Retinal pigment epithelial cell (primary cell): ENCODE results near the gene RBM19.

ENCODE experiments used
- DNase-seq: peaks from one replicate; pipeline ENCODE4 v3.0.0-alpha.2; 2010; ENCODE audit warnings: low read depth
- H3K4me3 ChIP-seq: 2 replicates; pipeline ENCODE4 v1.5.1; 2011; ENCODE audit warnings: mild to moderate bottlenecking, low read length, control low read depth, moderate library complexity
- CTCF ChIP-seq: conservative IDR thresholded peaks from 2 replicates; pipeline ENCODE4 v1.5.1; 2011; ENCODE audit warnings: low read depth, low read length, control low read depth, inconsistent platforms

Gene RBM19

DNA sequence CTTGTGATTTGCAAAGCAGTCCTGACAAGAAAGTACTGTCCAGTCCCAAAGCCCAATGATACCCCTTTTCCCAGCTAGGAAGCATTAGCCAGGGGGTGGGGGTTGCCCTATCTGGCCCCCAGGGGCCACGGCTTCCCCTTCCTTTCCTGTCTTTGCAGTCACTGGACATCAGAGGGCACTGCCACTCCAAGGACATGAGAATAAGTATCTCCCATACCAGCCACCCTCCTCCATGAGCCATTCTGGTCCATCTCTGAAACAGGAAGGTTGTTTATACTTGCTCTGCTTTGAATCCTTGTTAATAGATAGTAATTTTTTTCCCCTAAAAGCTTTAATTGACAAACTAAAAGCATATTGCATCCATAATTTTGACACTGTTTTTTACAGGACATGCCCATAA is 29.7 kb downstream of the RBM19 start:
- H3K4me3 ChIP-seq = no peak overlapping the region
- no peak for TF ChIP-seq CTCF
- DNase-seq = no peak

- H3K4me3 ChIP-seq = no peak overlapping the region
- no peak for TF ChIP-seq CTCF
- no peak for DNase-seq
Measured at GRCh38 chr12:113935459-113935858, 30.7 kb downstream of the RBM19 start.

DNA sequence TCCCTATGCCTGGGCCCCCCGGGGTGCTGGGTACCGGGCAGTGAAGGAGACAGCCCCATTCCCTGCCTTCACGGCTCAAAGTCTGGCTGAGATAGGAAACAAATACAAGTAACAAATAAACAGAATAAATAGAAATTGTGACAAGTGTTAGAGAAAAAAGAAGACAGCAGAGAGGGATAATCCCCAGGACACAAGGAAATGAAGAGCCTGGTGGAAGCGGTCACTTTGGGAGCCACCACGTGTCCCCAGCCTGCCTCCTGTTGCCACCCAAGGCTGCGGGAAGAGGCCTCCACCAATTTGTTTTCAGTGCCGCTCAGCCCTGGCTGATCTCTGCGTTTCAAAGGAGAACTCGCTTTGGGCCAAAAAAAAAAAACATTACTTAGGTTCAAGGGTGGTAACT is 31.2 kb downstream of the RBM19 start:
- TF ChIP-seq CTCF = no peak
- no peak overlapping the region for H3K4me3 ChIP-seq
- DNase-seq = no peak

DNA sequence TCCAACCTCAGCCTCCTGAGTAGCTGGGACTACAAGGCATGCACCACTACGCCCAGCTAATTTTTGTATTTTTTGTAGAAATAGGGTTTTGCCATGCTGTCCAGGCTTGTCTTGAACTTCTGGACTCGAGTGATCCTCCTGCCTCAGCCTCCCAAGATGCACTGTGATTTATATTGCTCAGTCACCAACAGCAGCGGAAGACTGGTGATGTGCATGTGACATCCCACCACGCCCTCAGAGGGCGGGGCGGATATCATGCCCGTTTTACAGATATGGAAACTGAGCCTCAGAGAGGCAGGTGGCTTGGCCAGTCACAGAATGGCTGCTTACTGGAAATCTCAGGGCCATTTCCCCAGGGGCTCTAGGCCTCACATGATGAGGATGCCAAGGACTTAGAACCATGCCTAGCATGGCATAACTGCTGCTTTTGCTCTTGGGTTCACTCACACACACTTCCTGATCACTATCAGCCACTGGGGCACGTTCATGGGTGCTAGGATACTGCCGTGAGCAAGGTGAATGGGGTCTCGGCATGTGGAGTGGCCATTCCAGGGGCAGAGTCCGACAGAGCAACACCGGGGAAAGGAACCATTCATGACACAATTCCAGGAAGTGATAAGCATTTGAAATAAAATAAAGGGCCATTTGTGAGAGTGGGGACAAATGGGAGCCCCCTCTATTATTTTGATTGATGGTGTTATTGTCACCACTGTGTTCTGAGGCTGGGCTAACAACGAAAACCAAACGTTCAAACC is 31.9 kb downstream of the RBM19 start:
- no peak for TF ChIP-seq CTCF
- DNase-seq = no peak
- no peak overlapping the region for H3K4me3 ChIP-seq

GRCh38 chr12:113933201-113933786 is 32.8 kb downstream of the RBM19 start:
- H3K4me3 ChIP-seq = no peak overlapping the region
- DNase-seq = peak; percentile 78
- TF ChIP-seq CTCF = peak; percentile 22

GRCh38 chr12:113932381-113933196 is 33.5 kb downstream of the RBM19 start:
- DNase-seq = no peak
- H3K4me3 ChIP-seq = no peak overlapping the region
- TF ChIP-seq CTCF = no peak
